GM19240 (cell line): Measurements from ENCODE around the gene ACER2.

ENCODE experiments used
- DNase-seq: peaks from one replicate; pipeline ENCODE4 v3.0.0; 2011; ENCODE audit warnings: low spot score; ENCODE audit not compliant: insufficient read length

ACER2 gene

GRCh38 chr9:19451240-19452087 lies 42.7 kb downstream of the ACER2 start:
- DNase-seq, result no peak

GRCh38 chr9:19456426-19456825 lies 47.6 kb downstream of the ACER2 start:
- no peak for DNase-seq

GRCh38 chr9:19456996-19457692 lies 48.3 kb downstream of the ACER2 start:
- peak; percentile 69 for DNase-seq

- DNase-seq, result no peak
Measured at GRCh38 chr9:19457693-19458009, 48.8 kb downstream of the ACER2 start.

GRCh38 chr9:19460243-19460642 lies 51.4 kb downstream of the ACER2 start:
- DNase-seq, result no peak

- no peak for DNase-seq
Measured at GRCh38 chr9:19461135-19461534, 52.3 kb downstream of the ACER2 start.

GRCh38 chr9:19464061-19464763 lies 55.4 kb downstream of the ACER2 start:
- DNase-seq, result no peak

- DNase-seq, result peak; percentile 93
Measured at GRCh38 chr9:19464764-19465585, 56.2 kb downstream of the ACER2 start.

GRCh38 chr9:19465586-19466279 lies 56.9 kb downstream of the ACER2 start:
- no peak for DNase-seq

GRCh38 chr9:19466280-19466639 lies 57.5 kb downstream of the ACER2 start:
- DNase-seq, result no peak

- no peak for DNase-seq
Measured at GRCh38 chr9:19469271-19469670, 60.5 kb downstream of the ACER2 start.

GRCh38 chr9:19470567-19470966 lies 61.8 kb downstream of the ACER2 start:
- DNase-seq, result no peak

- DNase-seq, result no peak
Measured at GRCh38 chr9:19470981-19471650, 62.3 kb downstream of the ACER2 start.

- peak; percentile 59 for DNase-seq
Measured at GRCh38 chr9:19471737-19472648, 63.2 kb downstream of the ACER2 start.

GRCh38 chr9:19473605-19474004 lies 64.8 kb downstream of the ACER2 start:
- DNase-seq, result no peak

- DNase-seq, result no peak
Measured at GRCh38 chr9:19479874-19480273, 71.1 kb downstream of the ACER2 start.

- no peak for DNase-seq
Measured at GRCh38 chr9:19480345-19480744, 71.5 kb downstream of the ACER2 start.

- no peak for DNase-seq
Measured at GRCh38 chr9:19481121-19481870, 72.5 kb downstream of the ACER2 start.
